Measurements from ENCODE around the gene ASPRV1.

ASPRV1 gene

DNA sequence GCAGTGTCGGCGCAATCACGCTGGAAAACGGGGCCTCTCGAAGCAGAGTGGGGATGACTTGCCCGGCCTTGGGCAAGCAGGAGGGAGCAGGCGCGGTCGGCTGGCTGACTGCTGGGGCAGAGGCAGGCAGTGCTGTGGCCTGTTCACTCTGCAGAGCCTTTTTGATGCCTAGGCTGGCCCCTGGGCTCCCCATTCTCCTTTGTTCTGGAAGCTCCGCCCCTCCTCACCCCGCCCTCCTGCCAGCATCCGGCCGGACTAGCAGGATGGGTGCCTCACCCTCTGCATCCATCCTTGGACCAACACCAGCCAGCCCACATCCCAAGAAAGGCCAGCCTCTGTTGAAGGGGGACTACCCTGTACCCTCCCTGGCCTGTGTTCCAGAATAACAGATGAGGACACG is at the start of gene ASPRV1:
Gene ASPRV1, minus strand, starts transcription at position 136 of the 400 bp plus-strand sequence. CDS start 195 bp downstream, outside the sequence.
- TF ChIP-seq, protein P1, sequence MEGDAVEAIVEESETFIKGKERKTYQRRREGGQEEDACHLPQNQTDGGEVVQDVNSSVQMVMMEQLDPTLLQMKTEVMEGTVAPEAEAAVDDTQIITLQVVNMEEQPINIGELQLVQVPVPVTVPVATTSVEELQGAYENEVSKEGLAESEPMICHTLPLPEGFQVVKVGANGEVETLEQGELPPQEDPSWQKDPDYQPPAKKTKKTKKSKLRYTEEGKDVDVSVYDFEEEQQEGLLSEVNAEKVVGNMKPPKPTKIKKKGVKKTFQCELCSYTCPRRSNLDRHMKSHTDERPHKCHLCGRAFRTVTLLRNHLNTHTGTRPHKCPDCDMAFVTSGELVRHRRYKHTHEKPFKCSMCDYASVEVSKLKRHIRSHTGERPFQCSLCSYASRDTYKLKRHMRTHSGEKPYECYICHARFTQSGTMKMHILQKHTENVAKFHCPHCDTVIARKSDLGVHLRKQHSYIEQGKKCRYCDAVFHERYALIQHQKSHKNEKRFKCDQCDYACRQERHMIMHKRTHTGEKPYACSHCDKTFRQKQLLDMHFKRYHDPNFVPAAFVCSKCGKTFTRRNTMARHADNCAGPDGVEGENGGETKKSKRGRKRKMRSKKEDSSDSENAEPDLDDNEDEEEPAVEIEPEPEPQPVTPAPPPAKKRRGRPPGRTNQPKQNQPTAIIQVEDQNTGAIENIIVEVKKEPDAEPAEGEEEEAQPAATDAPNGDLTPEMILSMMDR (IDR thresholded peaks at IDR 0.05; ENCODE audit: low read depth, low read length) = no peak
- no peak within 1 kb of the TSS for H3K4me3 ChIP-seq (ENCODE audit: low read depth, low read length)

- TF ChIP-seq, protein P1 (IDR thresholded peaks at IDR 0.05; ENCODE audit: low read depth, low read length) = no peak
- H3K4me3 ChIP-seq (ENCODE audit: low read depth, low read length) = no peak overlapping the region
Measured at GRCh38 chr2:70010576-70011111, 49.2 kb upstream of the ASPRV1 start.

DNA sequence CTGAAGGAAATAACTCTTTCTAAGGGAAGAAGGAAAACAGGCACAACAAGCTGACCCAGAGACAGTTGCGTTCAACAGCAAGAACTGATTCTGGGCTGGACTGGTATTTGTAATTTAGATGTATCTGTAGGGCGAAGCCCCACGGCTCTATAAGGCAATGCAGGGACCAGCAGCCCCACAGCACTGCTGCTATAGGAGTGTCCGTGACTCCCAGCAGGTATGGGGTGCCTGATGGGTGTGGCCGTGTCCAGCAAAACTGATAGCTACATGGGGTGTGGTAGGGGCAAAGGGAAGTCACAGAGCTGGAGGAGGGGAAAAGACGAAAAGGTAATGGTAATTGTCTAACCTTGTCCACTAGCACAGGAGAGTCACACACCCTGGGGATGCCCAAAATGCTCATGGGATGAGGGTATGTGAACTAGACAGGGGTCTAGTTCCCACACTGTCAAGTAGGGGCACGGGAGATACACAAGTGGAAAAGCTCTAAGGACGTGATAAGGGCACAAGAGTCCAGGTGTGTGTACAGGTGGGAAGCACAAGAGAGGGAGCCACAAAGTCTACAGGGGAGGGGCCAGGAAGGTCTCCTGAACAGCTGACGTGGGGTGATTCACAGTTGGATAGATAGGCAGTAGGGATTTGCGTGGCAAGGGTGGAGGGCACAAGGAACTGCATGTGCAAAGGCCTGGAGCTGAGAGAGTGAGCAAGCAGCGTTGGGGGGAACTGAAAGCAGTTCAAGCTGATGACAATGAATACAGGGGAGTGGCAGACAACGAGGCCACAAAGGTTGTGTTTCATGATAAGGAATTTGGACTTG is 48.5 kb upstream of the ASPRV1 start:
- no peak overlapping the region for H3K4me3 ChIP-seq (ENCODE audit: low read depth, low read length)

GRCh38 chr2:70008290-70008689 is 46.9 kb upstream of the ASPRV1 start:
- TF ChIP-seq, protein P1 (IDR thresholded peaks at IDR 0.05; ENCODE audit: low read depth, low read length) = no peak
- no peak overlapping the region for H3K4me3 ChIP-seq (ENCODE audit: low read depth, low read length)

More for the DNA sequence above, 48.5 kb upstream of the ASPRV1 start:
- TF ChIP-seq, protein P1 (IDR thresholded peaks at IDR 0.05; ENCODE audit: low read depth, low read length) = no peak

- TF ChIP-seq, protein P1 (IDR thresholded peaks at IDR 0.05; ENCODE audit: low read depth, low read length) = no peak
- no peak overlapping the region for H3K4me3 ChIP-seq (ENCODE audit: low read depth, low read length)
Measured at GRCh38 chr2:70007151-70007550, 45.7 kb upstream of the ASPRV1 start.

DNA sequence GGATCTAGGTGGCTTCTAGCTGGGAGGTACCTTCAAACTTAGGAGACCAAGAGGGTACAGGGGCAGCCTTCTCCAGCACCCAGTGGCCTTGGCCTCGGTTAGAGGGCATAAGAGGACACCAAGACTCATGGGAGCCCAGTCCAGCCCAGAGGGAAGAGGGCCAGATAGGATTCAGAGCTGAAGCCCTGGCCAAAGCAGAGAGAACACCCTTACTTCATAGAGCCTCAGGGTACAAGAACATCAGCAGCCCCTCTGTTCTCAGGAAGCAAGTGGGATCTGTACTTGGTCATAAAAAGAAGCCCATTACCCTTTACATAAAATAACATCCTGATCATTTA is 45.0 kb upstream of the ASPRV1 start:
- TF ChIP-seq, protein P1 (IDR thresholded peaks at IDR 0.05; ENCODE audit: low read depth, low read length) = no peak
- H3K4me3 ChIP-seq (ENCODE audit: low read depth, low read length) = no peak overlapping the region

- TF ChIP-seq, protein P1 (IDR thresholded peaks at IDR 0.05; ENCODE audit: low read depth, low read length) = no peak
- H3K4me3 ChIP-seq (ENCODE audit: low read depth, low read length) = no peak overlapping the region
Measured at GRCh38 chr2:70005752-70006446, 44.5 kb upstream of the ASPRV1 start.

Data from WI38 (cell line).